ENCODE results near the gene ILDR2.

Gene ILDR2, protein sequence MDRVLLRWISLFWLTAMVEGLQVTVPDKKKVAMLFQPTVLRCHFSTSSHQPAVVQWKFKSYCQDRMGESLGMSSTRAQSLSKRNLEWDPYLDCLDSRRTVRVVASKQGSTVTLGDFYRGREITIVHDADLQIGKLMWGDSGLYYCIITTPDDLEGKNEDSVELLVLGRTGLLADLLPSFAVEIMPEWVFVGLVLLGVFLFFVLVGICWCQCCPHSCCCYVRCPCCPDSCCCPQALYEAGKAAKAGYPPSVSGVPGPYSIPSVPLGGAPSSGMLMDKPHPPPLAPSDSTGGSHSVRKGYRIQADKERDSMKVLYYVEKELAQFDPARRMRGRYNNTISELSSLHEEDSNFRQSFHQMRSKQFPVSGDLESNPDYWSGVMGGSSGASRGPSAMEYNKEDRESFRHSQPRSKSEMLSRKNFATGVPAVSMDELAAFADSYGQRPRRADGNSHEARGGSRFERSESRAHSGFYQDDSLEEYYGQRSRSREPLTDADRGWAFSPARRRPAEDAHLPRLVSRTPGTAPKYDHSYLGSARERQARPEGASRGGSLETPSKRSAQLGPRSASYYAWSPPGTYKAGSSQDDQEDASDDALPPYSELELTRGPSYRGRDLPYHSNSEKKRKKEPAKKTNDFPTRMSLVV

DNA sequence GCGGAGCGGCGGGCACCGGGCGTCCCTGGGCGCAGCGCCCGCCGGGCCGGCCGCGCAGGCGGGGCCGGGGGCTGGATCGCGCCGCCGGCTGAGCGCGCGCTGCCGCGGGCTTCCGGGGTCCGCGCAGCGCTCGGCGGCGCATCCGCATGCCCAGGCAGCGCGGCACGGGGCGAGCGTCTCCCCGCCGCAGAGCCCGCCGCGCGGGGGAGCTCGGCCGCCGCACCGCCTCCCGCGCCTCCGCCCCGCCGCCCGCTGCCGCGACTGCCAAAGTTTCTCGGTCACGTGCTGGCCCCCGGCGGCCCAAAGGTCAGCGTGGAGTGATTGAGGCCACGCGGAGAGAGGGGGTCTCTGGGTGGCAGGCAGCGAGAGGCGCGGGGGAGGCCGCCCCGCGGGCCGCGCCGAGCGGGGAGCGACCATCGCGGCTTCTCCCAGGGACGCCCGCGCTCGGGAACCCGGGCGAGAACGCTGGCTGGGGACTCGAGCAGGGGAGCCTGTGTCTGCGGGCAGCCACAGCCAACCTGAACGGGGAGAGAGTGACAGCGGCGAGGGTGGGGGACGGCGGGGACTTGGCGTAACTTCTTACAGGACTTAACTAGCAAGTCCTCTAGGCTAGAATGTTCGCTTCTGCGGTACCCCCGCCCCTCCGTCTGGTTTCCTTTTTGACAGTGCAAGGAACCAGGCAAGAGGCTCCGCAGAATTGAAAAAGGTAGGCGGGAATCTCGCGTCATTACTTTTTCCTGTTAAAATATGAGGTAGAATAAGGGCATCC lies at the start of gene ILDR2:
TSS of gene ILDR2 (minus strand) at position 180 of the 769 bp plus-strand sequence. CDS start 272 bp downstream, outside the sequence.
- DNase-seq = peak; percentile 67

DNA sequence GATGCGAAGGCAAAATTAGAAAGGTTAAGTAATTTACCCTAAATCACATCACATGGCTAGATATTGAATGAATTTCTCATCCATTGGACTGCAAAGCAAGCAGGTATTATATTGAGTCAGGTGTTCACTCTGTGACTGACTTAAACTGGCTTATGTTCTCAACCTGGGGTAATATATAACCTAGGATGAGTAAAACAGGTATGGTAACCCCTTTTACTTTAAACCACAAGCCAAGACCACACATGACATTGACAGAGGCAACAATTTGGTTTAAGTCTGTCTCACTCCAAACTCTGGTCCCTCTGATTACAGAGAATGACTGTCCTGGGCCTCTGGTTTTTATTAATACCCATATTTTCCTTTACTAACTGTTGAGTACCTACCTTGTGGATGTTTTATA lies 47.0 kb upstream of the ILDR2 start:
- no peak for DNase-seq

DNA sequence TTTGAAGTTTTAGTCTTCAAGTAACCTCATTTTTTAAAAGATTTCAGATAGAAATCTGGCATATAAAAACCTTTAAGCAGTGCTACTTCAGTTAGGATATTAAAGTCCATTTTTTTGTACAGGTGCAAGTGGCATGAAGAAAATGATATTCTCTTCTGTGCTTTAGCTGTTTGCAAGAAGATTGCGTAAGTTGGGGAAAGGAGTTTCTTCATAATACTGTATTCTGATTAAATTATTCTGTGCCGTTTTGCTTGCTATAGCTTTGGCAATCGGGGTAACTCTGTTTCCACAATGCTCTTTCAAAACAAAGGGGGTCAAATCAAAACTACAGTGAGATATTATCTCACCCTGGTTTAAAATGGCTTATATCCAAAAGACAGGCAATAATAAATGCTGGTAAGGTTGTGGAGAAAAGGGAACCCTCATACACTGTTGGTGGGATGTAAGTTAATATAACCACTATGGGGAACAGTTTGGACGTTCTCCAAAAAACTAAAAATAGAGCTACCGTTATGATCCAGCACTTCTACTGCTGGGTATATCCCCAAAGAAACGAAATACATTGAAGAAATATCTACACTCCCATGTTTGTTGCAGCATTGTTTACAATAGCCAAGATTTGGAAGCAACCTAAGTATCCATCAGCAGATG lies 40.9 kb upstream of the ILDR2 start:
- DNase-seq = no peak

DNA sequence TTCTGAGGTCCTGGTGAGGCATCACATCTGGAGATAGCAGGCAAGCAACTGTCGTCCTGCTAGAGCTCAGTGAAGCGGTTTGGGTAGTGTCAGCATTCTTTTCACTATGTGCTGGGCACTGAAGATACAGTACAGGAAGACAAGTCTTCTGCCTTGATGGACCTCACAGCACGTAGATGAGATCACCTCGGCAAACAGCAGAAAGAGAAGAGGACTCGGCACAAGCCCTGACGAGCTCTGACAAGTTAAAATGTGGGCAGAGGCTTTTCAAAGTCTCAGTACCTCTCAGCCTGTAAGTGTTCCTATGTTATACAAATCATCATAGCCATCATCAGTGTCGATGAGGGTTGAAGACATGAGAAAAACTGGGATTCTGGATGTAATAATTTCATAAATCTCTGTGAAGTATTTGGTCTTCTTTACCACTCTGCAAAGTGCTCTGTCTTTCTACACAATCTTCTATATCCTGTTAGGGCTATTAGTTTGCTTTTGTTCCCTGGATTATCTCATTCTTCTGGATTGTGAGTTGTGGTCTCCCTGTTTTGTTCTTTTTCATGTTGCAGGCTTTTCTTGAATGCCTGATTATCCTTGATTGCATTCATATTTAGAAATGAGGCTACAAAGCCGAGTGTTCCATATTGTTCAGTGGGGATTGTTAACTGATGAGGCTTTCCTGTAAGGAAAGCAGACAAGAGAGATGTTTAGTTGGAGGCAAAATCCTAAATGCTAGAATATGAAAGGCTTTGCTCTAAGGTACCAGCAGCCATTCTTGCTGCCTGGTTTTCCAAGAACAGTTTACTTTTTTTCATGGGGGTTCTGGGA lies 38.0 kb upstream of the ILDR2 start:
- DNase-seq = no peak

DNA sequence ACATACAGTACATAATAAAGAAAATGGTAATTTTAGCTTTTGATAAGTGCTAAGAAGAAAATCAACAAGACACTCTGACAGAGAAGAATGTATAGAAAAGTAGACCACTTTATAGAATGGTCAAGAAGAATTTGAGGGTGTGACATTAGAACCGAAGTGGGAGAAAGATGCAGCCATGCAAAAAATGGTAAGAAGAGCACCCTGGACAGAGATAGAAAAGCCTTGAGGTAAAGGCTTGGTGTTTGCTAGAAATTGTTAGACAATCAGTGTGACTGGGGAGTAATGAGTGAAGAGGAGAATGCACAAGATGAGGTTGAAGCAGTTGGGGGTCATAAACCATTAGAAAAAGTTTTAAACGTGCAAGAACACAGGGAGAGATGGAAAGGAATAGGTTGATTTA lies 37.2 kb upstream of the ILDR2 start:
- DNase-seq = no peak

DNA sequence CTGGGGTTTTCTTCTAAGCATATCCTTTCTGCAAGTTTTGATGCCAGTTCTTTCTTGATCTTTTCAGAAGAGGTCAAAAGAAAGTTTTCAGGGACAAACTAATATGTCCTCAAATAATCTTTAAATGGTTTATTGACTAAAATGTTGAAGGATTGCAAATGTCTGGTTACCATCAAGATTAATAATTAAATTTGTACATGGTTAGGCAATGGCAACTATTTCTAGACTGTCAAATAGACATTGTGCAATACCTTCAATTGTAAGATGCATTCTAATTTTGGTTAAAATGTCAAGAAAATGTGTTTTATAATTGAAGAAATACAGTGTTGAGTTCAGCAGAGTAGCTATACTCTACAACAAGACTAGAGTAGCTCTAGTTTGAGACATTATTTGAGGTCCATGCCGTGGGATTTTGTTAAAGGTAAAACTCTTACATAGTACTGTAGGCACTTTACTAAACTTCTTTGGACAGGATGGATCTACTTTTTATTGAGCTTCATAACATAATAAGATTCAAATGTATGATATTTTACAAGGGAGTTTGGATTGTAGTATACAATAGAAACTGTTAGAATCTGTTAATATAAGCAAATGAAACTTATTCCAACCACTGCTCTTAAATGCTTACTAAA lies 36.3 kb upstream of the ILDR2 start:
- DNase-seq = no peak

DNA sequence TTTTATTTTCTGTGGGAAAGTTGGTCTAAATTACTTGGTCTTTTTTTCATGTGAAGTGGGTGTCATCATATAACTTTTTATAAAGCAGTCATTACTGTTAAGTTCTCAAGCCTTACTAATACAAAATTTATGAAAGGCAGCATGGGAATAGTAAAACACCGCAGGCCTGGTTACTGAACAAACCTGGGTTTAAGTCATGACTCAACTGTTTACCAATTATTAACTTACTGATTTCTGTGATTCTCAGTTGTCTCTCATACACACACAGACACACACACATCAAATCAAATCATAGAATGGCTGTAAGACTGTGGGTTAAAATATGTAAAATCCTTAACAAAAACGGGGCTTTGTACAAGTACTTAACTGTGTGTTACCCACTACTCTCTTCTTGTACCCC lies 28.4 kb upstream of the ILDR2 start:
- DNase-seq = no peak

DNA sequence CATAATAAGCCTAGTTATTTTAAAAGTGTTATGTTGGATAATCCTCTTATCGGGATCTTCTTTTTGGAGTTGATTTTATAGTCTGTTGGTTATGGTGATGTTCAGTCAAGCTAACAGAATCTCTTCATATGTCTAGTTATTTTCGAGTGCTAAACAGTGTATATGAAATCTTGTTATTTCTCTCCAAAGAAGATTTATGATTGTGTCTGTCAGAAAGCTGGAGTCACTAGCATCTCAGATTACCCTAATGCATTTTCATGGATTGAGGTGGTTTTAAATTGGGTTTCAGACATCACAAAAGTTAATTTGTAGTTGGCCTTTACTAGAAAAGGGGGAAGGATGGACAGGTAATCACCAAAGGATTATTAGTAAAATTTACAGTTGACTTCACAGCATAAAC lies 27.0 kb upstream of the ILDR2 start:
- DNase-seq = no peak

DNA sequence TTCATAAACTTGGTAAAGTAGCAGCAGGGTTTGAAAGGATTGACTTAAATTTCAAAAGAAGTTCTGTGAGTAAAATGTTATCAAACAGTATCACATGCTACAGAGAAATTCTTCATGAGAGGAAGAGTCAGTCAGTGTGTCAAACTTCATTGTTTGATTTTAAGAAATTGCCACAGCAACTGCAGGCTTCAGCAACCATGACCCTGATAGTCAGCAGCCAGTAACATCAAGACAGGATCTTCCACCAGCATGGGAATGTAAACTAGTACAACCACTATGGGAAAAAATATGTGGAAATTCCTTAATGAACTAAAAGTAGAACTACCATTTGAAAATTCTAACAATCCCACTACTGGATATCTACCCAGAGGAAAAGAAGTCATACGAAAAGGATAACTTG lies 25.2 kb upstream of the ILDR2 start:
- DNase-seq = no peak

DNA sequence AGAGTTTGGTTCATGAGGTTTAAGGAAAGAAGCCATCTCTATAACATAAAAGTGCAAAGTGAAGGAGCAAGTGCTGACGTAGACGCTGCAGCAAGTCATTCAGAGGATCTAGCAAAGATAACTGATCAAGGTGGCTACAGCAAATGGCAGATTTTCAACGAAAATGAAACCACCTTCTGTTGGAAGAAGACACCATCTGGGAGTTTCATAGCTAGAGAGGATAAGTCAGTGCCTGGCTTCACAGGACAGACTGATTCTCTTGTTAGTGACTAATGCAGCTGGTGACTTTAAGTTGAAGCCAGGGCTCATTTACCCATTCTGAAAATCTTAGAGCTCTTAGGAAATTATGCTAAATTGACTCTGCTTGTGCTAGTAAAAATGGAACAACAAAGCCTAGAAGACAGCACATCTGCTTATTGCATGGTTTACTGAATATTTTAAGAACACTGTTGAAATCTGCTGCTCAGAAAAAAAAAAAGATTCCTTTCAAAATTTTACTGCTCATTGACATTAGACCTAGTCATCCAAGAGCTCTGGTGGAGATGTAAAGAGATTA lies 24.2 kb upstream of the ILDR2 start:
- DNase-seq = no peak

DNA sequence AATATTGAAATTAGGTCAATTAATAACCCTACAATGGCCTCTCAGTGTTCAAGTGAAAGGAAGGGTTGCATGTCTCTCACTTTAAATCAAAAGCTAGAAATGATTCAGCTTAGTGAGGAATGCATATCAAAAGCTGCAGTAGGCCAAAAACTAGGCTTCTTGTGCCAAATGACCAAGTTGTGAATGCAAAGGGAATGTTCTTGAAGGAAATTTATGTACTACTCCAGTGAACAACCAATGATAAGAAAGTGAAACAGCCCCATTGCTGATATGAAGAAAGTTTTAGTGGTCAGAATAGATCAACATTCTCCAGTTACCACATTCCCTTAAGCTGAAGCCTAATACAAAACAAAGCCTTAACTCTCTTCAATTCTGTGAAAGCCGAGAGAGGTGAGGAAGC lies 23.7 kb upstream of the ILDR2 start:
- no peak for DNase-seq

DNA sequence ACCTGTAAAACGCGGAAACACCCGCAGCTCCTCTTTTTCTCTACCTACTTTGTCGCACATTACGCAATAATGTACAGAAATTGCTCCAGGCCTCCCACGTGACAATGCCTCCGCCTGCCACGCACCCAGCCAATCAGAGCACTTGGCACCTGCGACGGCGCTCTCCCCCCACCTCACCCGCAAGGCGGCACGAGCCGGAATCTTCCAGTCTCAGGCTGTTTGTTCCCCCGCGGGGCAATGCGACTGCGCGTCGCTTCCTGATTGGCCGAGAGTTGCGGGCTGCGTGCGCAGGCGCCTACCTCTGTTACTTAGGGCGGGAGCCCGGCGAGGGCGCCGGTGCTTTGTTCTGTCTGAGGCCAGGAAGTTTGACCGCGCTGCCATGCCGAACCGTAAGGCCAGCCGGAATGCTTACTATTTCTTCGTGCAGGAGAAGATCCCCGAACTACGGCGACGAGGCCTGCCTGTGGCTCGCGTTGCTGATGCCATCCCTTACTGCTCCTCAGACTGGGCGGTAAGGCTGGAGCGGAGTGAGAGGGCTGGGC lies 13.7 kb upstream of the ILDR2 start, which contains the start of gene MAEL:
TSS of gene MAEL (plus strand) at position 307 of the 542 bp plus-strand sequence. CDS start at position 380, 73 bp downstream.
- DNase-seq = no peak

DNA sequence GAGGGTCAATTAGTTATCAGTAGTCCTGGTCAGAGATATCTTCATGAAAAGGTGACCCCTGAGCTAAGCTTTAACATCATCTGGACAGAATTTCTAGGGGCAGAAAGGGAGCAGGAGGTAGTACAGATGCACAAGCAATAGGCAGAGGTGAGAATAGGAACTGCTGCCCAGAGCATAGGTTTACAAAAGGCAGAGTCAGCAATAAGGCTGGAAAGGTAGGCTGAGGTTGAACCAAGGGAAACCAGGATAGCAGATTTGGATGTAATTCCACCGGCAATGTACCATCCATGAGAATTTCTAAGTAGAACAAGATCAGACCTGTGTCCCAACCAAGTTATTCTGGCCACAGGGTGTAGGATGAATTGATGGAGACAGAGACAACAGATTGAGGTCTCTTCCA lies 6.2 kb upstream of the ILDR2 start:
- no peak for DNase-seq

DNA sequence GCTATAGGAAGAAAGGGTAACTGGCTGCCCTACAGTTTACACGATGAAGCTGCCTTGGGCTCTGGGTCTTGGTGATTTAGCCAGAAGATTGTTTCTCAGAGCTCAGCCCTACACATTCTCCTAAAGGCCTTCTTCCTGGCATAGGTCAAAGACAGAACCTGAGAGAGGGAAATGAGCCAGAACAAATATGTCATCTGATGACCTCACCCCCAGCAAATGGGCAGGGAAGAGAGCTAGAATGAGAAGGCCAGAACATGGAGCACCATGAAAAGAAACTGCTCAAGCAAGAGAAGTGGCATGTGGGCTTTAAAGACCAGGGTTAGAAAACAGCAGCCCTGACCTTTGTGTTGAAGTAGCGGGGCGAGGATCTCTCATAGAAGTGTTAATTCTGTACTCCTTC lies 5.5 kb upstream of the ILDR2 start:
- no peak for DNase-seq

DNA sequence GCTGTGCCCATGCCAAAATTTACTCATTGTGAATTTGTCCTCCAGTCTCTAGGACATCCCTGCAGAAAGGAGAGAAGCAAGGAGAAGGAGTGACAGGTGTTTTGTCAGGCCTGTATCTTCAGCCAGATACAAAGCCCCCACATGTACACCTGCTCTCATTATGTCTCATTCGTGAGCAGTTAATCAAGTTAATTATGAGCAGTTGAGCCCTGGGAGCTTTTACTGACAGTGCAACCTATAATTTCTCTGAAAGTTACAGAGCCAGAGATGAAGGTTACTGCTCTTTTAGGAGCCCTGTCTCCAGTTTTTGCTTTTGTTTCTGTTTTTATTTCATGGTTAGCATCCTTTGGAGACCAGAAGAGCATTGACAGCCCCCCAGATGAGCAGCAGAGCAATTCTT lies 5.0 kb upstream of the ILDR2 start:
- DNase-seq = no peak

DNA sequence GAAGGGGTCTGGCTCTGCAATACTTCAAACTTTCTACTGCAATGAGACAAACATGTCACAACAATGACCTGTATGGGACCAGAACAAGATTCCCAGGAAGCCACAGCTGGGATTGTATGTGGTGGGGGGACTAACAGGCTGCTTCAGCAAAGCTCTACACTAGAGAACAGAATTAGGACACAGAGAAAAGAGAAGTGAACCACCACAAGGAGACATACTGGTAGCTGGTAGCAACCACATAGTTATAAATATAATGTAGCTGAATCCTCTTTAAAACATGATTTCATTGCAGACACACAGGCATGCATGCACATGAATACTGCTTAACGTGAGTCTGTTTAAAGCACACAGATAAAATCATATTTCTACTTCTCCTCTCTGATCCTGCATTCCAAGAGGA lies 3.5 kb upstream of the ILDR2 start:
- DNase-seq = no peak

DNA sequence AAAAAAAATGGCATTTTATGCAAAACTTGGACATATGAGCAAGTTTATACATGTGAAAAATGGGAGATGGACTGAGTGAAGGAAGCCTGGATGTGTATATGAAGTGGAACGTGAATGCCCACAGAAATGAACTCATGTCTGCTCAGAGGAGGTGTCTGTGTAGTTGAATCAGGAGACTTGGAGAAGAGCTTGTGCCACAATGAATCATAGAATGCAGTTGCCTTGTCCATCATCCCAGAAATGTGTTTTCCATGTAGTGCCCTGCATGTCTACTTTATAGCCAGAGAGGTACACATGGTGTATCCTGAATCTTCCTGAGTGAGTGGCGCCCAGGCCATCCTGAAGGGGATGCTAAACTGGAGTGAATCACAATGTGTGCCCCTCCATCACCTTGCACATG lies 2.6 kb upstream of the ILDR2 start:
- no peak for DNase-seq

DNA sequence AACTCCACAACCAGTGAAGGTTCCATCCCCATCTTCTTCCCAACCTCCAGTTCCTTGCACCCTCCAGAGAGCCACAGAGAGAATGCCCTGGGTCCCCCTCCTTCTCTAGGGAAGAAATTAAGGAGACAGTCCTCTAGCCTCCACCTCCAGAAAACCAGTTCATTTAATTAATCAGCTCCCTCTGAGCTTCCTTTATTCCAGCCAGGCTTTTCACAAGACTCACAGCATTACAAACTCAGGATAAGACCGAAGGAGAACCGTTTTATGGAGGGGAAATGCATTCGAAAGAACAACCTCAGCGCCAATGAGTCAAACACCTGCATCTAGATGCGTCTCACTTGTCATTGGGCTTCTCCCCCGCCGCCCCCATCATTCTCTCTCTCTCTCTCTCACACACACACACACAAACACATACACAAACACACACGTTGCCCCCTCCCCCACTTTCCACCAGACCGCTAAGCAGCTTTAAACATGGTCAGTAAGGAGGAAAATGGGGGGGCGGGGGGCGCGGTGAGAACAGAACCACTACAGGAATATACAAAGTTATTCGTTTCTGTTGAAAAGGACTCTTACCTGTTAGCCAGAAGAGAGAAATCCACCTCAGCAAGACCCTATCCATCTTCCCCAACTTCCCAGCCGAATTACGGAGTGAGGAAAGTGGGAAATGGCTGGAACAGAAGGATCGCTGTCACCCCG lies 544 bp downstream of the ILDR2 start:
- peak; percentile 48 for DNase-seq

DNA sequence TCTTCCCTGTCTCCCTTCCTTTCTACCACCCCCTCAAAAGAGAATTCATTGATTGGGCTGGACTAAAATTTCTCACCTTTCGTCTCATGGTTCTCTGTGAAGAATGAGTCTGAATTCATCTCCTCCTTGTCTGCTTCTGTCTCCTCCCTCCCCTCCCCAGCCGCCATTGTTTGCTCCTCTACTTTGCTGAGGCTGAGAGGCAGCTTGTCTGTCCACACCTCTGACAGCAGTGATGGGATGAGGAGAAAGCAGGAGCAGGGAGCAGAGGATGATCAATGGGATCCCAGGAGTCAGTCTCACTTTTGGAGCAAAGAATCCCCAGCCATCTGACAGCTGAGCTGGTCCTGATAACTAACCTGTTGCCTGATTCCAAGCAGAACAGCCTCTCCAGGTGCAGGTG lies 2.5 kb downstream of the ILDR2 start:
- DNase-seq = no peak

DNA sequence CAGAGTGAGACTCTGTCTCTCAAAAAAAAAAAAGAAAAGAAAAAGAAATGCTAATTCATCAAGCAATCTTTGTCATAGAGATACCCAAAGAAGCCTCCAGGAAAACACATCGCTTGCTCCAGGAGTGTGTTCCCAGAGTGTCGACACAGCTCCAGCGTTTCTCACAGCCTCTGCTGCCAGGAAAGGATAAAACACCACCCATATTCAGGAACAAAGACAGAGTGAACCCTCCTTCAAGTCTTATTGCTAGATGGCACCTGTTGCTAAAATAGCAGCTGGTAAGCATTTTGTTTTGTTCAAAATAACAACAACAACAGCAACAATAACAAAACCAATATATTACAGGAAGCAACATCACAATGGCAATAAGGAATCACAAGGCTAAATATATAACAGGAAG lies 3.1 kb downstream of the ILDR2 start:
- DNase-seq = no peak

DNA sequence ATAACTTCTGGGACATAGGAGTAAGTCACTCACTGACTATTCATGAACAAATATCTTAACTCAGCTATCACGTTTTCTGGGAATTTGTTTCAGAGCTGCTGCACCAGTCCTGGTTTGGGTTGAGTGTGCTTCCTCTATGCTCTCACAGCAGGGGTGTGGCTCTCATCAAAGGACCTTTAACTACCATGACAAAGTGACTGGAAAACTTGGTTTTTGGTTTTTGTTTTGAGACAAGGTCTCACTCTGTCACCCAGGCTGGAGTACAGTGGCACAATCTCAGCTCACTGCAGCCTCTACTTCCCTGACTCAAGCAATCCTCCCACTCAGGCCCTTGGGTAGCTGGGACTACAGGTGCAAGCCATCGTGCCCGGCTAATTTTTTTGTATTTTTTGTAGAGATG lies 4.1 kb downstream of the ILDR2 start:
- no peak for DNase-seq

All from activated T-cell treated with anti-CD3 and anti-CD28 coated beads for 4 hours (primary cell).